Posterior cingulate gyrus (tissue), 11 donors: Measurements from ENCODE around the gene FAM110A.
"Not testable (repeated sequence)": the region's sequence is repeated elsewhere in the genome, so short reads cannot be mapped to it uniquely, and the experiment has no call there.

Source experiments
- DNase-seq, 10 donors: peaks; one replicate each; pipeline versions ENCODE4 v3.0.0 to v3.0.0-alpha.2; 2020 to 2021; ENCODE audit warnings: mixed read lengths in 3 of 10
- intact Hi-C: fragments of 100-400 bp; cut with DNase I; formaldehyde crosslinking; loops from one replicate; pipeline ENCODE4 v1.15.1; 2023

Gene FAM110A

GRCh38 chr20:841568-842546 is 8.3 kb downstream of the FAM110A start:
- peak in 1 of 10 donors; percentile 63 for DNase-seq
- intact Hi-C loops: no loop called here

DNA sequence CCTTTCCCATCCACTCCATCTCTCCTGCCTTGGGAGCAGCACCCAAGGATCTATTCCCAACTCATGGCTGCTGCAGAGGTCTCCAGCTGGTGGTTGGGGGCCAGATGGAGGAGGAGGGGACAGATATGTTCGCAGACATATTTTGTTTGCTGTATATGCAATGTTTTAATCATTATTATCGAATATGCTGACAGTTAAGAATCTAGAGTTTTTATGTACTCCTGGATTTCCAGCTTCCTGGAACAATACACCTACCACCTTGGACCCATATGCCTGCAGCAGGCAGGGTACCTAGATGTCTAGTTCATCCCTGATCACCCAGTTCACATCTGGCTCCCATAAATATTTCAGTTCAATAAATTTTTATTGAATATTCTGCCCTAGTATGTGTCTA is 9.0 kb downstream of the FAM110A start:
- DNase-seq: peak in 1 of 10 donors; percentile 1
- intact Hi-C loops: no loop called here

GRCh38 chr20:843912-844311 is 10.4 kb downstream of the FAM110A start:
- intact Hi-C loops: no loop called here
- DNase-seq: peak in 2 of 10 donors; percentile 35 to 70

- intact Hi-C loops: no loop called here
- DNase-seq: peak; percentile 72 to 97 (median 84)
These were observed 11.1 kb downstream of the FAM110A start for GRCh38 chr20:844473-845225.

GRCh38 chr20:845226-845868 is 11.8 kb downstream of the FAM110A start:
- peak in 2 of 10 donors; percentile 75 to 78 for DNase-seq
- intact Hi-C loops: no loop called here

- intact Hi-C loops: no loop called here
- peak in 2 of 10 donors; percentile 12 to 57 for DNase-seq
These were observed 12.7 kb downstream of the FAM110A start for GRCh38 chr20:845941-846893.

DNA sequence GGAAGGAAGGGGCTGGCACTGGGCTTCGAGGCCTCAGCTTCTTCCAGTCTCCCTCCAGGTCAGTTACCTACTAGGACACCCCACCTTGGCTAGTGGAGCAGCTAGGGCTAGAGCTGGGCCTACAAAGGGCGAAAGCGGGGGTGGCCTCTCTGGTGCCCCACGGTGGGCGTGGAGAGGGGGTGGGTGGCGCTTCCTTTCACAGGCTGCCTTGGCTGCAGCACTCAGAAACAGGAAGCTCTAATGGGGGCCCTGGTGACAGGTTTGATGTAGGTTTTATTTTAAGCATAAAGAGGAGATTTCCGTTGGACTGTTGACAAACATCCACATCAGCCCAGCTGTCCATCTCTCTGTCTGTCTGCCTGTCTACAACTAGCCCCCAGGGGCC is 13.4 kb downstream of the FAM110A start:
- intact Hi-C loops: no loop called here
- DNase-seq: peak in 1 of 10 donors; percentile 74

- DNase-seq: peak in 1 of 10 donors; percentile 44
- intact Hi-C loops: no loop called here
These were observed 14.7 kb downstream of the FAM110A start for GRCh38 chr20:848193-848592.

GRCh38 chr20:848731-849130 is 15.2 kb downstream of the FAM110A start:
- intact Hi-C loops, DNase-seq: not testable (repeated sequence)

- no peak for DNase-seq
- intact Hi-C loops: no loop called here
These were observed 20.0 kb downstream of the FAM110A start for GRCh38 chr20:853406-853996.

GRCh38 chr20:854601-855000 is 21.1 kb downstream of the FAM110A start:
- intact Hi-C loops: no loop called here
- no peak for DNase-seq

- intact Hi-C loops: no loop called here
- no peak for DNase-seq
These were observed 22.2 kb downstream of the FAM110A start for GRCh38 chr20:855466-856360.

DNA sequence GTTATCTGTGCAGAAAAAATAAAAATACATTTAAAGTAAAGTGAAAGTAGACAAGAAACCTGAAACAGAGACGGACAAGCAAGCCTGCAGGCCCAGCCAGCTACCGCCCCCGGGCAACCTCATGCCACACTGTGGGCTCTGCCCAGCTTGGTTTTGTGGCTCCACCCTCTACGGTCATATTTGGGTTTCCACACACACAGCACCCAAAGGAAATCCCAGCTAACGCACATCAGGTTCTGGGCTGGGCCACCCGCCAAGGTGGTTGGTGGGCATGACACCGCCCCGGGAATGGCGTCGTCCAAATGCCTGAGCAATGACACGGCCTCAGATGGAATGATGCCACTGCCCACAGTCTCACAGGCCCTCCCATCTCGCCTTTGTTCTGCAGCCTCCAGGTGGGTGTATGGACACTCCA is 22.9 kb downstream of the FAM110A start:
- DNase-seq: peak in 2 of 10 donors; percentile 50 to 74
- intact Hi-C loops: no loop called here

DNA sequence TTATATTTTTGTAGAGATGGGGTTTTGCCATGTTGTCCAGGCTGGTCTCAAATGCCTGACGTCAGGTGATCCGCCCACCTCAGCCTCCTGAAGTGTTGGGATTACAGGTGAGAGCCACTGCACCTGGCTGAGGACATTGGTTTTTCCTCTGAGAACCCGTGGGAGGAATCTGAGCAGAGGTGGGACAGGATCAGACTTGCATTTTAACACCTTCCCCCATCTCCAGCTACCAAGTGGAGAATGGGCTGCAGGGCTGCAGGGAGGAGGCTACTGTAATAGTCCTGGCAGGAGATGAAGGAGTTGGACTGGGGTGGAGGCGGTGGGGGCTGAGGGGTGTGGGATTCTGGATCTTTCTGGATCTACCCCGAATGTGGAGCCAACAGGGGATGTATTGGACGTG is 24.5 kb downstream of the FAM110A start:
- DNase-seq: no peak
- intact Hi-C loops: no loop called here

DNA sequence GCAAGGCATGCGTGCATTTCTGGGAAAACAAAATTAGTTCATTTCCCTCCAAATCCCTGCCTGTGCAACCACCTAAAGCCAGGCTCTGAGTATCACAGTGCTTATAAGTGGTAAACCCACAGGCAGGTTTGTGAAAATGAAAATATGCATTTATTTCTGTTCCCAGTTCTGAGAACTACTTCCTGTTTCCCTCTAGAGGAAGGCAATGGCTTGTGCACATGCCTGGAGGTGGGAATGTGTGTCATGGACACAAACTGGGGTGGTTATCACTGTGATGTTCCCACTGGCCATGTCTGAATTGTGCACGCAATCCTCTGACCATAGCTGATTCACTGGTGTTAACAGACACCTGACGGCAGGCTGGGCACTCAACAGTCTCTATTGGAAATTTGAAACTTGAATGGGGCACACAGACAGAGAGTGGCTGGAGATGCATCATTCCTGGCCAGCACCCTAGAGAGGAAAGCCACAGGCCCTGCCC is 26.3 kb downstream of the FAM110A start:
- no peak for DNase-seq
- intact Hi-C loops: no loop called here

DNA sequence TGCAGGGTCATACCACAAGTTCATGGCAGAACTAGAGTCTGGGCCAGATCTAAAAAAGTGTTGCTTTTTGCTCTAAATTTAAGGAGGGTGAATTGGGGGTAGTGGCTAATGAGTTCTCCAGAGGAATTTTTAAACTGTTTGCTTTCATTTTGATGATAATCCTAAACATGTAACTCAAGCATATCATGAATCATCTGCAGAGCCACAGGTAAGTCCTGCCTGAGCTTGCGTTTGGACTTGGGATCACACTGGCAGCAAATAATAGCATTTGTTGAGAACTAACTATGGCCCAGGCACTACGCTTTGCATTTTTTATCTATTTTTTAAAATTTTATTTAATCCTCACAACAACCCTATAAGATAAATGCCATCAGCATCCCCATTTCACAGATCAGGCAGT is 27.4 kb downstream of the FAM110A start:
- intact Hi-C loops: no loop called here
- no peak for DNase-seq

GRCh38 chr20:865440-865839 is 31.9 kb downstream of the FAM110A start:
- intact Hi-C loops: no loop called here
- DNase-seq: no peak

- no peak for DNase-seq
- intact Hi-C loops: no loop called here
These were observed 34.8 kb downstream of the FAM110A start for GRCh38 chr20:868279-868678.
